Activated T-helper 9 cell treated with anti-CD3 and anti-CD28 coated beads, Interleukin-2, amount 50 U/mL, for 16 hours (primary cell): ENCODE data around the gene DUSP3.

Source experiments
- DNase-seq: peaks from one replicate; pipeline ENCODE4 v3.0.0-alpha.2; 2020; ENCODE audit warnings: low read depth

Gene DUSP3

DNA sequence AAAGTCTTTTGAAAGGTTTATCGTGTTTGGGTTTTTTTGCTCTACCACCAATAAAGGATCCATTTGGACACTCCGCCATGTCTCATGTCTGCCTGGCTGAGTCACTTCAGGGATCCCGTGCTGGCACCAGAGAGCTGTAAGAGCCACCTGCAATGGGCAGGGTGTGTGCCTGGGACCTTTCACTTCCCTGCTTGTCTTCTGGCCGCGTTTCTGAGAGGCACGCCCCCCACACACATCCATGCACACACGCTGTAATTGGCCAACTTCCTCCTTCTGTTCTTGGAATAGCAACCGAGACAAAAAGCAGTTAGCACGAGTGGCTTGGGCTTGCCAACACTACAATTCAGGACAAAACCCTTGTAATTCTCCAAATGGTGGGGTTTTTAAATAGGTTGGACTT lies 10.4 kb downstream of the DUSP3 start:
- no peak for DNase-seq

DNA sequence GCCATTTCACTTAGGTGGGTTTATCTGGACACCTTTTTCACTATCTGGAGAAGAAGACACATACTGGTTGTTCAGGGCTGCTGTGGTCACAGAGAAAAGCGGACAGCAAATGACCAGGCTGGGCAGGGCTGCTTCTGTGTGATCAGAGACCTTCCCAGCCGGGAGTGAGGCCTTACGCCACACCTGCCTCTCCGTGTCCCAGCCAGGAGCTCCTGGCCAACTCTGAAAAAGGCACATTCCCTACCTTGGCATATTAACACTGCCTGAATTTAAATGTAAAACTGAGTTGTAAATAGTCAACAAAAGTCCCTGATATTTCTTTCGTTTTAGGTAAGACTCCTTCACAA lies 11.1 kb downstream of the DUSP3 start:
- DNase-seq: no peak

- no peak for DNase-seq
Measured at GRCh38 chr17:43767053-43767712, 11.6 kb downstream of the DUSP3 start.

DNA sequence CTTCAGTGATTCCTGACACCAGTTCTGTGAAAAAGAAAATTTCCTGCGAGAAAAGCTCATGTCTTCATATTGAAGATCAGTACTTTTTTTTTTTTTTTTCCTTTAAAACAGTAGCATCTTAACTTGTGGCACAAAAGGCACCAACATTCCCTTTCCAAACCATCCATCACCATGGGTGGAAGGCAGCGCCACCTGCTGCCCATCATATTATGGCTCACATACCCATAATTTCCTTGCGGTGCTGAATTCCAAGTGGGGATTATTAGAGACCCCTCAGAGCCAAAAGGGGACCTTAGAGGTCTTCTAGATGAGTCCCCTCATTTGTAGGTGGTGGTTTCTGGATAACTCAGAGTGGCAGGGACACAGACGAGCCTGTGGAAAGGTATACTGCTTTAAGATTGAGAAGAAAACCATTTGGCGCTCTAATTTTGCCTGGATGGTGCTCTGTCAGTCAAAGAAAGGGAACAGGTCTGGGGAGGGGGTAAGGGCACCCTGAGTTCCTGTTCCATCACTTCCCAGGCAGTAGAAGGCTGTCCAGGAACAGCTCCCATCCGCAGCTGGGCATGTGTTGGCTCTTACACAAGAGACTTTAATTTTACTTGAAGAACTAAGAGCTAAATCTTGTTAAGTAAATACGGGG lies 12.2 kb downstream of the DUSP3 start:
- peak; percentile 26 for DNase-seq

GRCh38 chr17:43760254-43760852 lies 18.4 kb downstream of the DUSP3 start:
- peak; percentile 78 for DNase-seq

DNA sequence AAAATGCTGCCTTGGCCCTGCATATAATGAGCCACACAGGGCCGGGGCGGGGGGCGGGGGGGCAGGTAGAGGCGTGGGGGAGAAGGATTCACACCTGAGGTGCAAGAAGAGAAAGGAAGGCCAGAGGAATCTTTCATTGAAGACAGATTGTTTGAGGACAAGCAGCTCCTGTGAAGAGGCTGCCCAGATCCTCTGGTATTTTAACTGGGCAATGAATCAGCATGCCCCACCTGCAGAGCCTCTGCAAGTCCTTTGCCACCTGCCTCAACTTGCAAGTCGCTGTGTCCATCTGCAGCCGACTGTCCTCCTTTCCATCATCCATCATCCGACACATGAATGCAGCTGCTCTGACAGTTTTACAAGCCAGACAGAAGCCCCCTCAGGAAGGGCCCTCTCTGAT lies 18.9 kb downstream of the DUSP3 start:
- DNase-seq: no peak

DNA sequence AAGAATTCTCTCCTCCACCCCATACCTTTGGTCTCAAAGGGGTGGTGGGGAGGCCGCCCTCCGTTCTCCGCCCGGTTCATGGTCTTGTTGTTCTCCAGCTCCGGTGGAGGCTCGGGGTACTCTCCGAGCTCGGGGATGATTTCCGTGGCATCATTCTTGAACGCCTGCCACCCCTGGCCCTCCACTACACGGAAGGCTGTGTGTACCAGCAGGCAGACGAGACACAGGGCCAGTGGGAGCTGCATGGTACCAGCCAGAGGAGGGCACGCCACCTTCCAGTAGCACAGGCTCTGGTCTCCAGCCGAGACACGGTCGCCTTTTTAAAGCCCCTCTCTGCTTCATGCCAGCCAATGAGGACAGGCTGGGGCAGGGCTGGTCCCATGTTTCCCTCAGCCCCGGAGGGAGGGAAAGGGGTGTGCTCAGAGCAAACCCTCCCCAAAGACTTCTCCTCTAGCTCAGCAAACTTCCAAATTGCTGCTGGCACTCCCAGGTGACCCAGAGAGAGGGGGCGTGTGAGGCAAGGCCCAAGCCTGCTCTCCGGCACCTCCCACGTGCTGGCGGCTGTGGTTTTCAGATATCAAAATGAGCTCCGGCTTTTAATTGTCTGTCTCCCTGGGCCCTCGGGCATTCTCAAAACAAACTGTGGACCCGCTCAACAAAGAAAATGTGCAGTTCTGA lies 20.1 kb downstream of the DUSP3 start, which contains the start of gene SOST:
TSS of gene SOST (minus strand) at position 295 of the 678 bp plus-strand sequence. CDS start at position 245, 50 bp downstream.
- no peak for DNase-seq

- no peak for DNase-seq
Measured at GRCh38 chr17:43758086-43758485, 20.7 kb downstream of the DUSP3 start.

DNA sequence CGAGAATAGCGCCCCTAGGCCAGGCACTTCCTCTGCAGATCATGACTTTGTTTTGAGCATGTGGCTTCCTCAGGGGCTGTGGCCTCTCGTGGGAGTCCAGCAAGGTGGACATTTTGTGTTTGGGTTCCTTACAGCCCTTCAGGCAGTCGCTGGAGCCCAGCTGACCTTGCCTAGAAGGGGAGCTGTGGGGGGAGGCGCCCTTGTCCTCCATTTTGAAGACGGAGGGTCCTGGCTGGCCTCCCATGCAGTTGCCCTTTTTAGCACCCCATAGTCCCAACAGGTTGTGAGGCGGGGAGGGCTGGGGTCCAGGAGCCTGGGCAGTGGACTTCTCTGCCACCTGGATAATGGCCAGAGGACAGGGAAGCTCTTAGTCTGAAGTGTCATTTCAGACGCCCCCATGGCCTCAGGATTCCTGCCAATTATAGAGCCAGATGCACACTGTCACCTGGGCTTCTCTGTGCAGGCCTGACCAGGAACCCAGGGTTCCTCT lies 21.6 kb downstream of the DUSP3 start:
- DNase-seq: no peak

- no peak for DNase-seq
Measured at GRCh38 chr17:43756201-43756600, 22.6 kb downstream of the DUSP3 start.

- no peak for DNase-seq
Measured at GRCh38 chr17:43755389-43755875, 23.3 kb downstream of the DUSP3 start.

DNA sequence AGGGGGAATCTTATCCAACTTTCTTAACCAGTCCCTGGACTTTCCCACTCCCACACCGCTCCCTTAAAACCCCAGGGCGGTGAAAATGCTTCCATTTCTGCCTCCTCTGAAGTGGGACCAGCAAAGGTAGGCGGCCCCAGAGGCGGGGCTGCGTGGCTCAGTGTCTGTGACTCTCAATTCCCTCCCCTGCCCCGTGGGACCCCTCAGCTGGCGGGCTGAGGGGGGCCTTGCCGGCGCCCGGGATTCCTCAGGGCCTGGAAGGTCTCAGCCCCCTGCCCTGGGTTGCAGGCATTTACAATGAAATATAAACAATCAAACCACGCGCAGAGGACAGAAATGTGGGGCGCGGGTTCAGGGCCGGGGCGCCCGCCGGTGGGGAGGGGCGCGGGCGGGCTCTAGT lies 23.8 kb downstream of the DUSP3 start:
- DNase-seq: no peak

DNA sequence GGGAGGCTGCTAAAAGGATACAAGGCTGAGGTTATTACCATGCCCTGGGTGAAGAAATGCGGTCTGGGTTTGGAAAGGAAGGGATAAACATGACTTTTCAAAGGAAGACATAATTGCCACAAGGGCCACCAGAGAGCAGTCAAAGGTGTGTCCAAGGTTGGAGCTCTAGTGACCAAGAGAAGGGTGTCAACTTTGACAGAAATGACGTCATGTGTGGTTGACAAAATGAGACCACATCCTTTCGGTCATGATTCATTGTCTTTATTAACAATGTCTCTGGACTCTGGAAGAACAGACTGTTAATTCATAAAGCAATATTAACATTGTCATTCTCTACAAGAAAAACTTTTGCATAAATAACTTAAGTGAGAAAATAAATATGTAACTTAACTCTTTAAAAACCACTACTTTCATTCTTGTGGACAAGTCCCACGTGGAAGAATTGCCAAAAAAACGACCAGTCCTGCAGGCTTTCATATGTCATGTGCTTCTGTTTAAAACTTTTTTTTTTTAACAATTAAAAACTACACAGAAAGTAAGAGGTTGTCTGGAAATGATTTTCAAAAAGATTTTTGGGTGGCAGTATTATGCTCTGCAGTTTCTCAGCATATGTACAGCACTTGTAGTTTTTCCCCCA lies 25.2 kb downstream of the DUSP3 start:
- DNase-seq: no peak

DNA sequence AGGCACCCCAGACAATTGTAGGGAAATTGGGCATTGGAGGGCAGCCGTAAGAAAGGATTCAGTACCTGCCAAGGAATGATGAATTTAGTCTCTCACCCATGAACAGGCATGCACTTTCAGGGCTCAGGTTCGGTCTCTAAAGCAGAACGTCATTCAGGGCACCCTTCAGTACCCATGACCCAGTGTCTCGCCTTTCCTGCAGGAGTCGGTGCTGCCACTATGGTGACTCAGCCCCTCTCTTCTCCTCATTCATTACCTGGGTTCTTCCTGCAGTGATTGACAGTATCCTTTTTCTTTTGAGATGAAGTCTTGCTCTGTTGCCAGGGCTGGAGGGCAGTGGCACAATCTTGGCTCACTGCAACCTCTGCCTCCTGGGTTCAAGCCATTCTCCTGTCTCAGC lies 28.6 kb downstream of the DUSP3 start:
- no peak for DNase-seq

DNA sequence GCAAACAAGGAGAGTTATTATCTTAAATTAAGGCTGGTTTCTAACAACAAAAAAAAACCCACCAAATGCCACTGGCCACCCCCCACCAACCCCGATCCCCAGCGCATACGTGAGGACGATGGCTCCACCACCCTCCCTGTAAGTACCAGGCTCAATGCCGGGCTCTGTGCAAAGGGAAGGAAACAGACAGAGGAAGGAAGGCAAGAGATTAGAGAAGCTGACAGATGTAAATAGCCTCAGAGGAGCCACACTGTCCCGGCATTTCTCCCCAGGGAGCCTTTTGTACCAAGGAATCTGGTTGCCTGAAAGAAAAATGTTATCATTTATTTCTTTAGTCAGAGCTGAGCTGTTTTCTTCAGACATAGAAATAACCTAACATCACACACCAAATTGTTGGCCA lies 33.2 kb downstream of the DUSP3 start:
- no peak for DNase-seq

- no peak for DNase-seq
Measured at GRCh38 chr17:43741636-43742035, 37.1 kb downstream of the DUSP3 start.

GRCh38 chr17:43740541-43740940 lies 38.2 kb downstream of the DUSP3 start:
- DNase-seq: no peak

DNA sequence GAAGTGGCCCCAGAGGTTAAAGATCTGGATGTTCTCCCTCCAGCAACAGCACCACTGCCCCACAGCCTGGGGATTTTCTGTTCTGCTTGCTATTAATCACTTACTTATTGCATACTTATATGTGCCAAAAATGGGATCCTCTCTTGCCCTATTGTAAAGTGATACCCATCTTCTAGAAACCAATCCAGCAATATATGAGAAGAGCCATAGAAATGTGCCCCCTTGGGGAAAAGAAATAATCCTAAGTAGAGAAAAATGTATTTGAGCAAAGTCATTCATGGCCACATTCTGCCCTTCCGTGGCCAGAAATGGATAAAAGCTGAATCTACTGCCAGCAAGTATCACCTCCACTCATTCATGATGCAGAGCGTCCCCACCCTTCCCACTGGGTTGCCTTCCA lies 41.1 kb downstream of the DUSP3 start:
- no peak for DNase-seq

DNA sequence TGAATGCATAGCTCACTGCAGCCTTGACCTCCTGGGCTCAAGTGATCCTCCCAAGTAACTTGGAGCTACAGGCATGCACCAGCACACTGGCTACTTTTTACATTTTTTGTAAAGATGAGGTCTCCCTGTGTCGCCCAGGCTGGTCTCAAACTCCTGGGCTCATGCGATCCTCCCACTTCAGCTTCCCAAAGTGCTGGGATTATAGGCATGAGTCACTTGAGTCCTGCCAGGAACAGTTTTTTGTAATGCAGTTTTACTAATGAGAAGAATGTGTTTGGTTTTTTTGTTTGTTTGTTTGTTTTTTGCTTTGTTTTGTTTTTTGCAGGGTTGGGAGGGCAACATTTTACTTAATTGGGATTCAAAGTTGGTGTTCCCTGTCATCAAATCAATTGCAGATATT lies 42.4 kb downstream of the DUSP3 start:
- DNase-seq: no peak

DNA sequence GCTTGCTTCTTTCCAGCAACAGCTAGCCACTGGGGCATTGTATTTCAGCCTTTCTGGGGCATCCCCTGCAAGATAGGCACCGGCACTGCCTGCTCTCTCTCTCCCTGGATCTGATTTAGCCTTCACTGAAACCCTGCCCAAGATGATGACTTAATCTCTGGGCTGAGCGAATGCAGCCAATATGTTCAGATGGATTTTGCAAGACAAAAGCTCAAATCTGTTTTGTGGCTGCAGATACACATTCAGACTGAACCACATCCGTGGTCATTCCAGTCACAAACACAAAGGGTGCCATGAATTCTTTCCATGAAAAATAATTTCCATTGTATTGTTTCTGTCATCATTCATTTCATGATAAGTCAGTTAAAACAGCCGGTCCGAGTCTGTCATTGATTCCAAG lies 44.4 kb downstream of the DUSP3 start:
- no peak for DNase-seq

GRCh38 chr17:43733956-43734355 lies 44.8 kb downstream of the DUSP3 start:
- no peak for DNase-seq

GRCh38 chr17:43732958-43733357 lies 45.8 kb downstream of the DUSP3 start:
- DNase-seq: no peak
